Panc1 (cell line): ENCODE data around the gene STRIP1. TPM values are rescaled to one million over a fixed set of nuclear protein-coding genes. Genes with fewer than 3 reads are reported as not detected.

Source experiments
- ATAC-seq: fragments of 200-7000 bp; cut with Tn5 transposase; 2 replicates; pipeline ENCODE4 v1.9.1; 2020; ENCODE audit warnings: mild to moderate bottlenecking, moderate library complexity
- BruUV-seq: library from RNA; stranded (reverse); fragments of 400-500 nt; replicated peaks from 2 replicates; lab custom pipeline; 2021; lab: Mats Ljungman, UMichigan
- CTCF ChIA-PET: fragments of 300-600 bp; sonication (Branson Sonifier 250); formaldehyde crosslinking; loops from one replicate; lab custom pipeline; 2022; ENCODE audit warnings: antibody characterized with exemption; lab: Charles Lee
- POLR2A ChIA-PET: fragments of 300-600 bp; sonication (Branson Sonifier 250); formaldehyde crosslinking; loops from one replicate; lab custom pipeline; 2022; ENCODE audit warnings: antibody characterized with exemption; lab: Charles Lee
- DNase-seq: peaks from one replicate; pipeline ENCODE4 v3.0.0-alpha.2; 2010; ENCODE audit warnings: low read depth, low spot score
- H3K27ac ChIP-seq: 2 replicates; pipeline ENCODE4 v1.5.1; 2011; ENCODE audit warnings: mild to moderate bottlenecking, low read length, inconsistent platforms
- H3K27me3 ChIP-seq: fragments of 200-500 bp; sonication (Bioruptor generic); 2 replicates; pipeline ENCODE4 v1.6.0; 2014; ENCODE audit warnings: low read length, inconsistent platforms; ENCODE audit not compliant: control insufficient read depth, insufficient read depth
- H3K36me3 ChIP-seq: fragments of 200-500 bp; sonication (Bioruptor generic); 2 replicates; pipeline ENCODE4 v1.5.1; 2014; ENCODE audit warnings: inconsistent platforms, mild to moderate bottlenecking, low read length, moderate library complexity; ENCODE audit not compliant: control insufficient read depth, insufficient read depth
- H3K4me1 ChIP-seq: 2 replicates; pipeline ENCODE4 v1.5.1; 2011; ENCODE audit warnings: inconsistent platforms, mild to moderate bottlenecking, low read length, moderate library complexity; ENCODE audit not compliant: control insufficient read depth, insufficient read depth
- H3K4me3 ChIP-seq, 2 experiments: 2 replicates each; pipeline ENCODE4 v1.5.1; 2011 to 2012; ENCODE audit warnings: low read depth in 2 of 2, low read length in 2 of 2, mild to moderate bottlenecking in 2 of 2, inconsistent platforms in 1 of 2, moderate library complexity in 1 of 2
- H3K9me3 ChIP-seq: fragments of 200-500 bp; sonication (Bioruptor generic); 2 replicates; pipeline ENCODE4 v1.5.1; 2014; ENCODE audit warnings: low read depth, mild to moderate bottlenecking, inconsistent platforms, low read length, moderate library complexity; ENCODE audit not compliant: control insufficient read depth, insufficient read depth
- POLR2AphosphoS5 ChIP-seq: IDR thresholded peaks from 2 replicates; pipeline ENCODE4 v1.6.1; 2012; ENCODE audit warnings: mild to moderate bottlenecking, low read depth, low read length, moderate library complexity
- SIN3A ChIP-seq: IDR thresholded peaks from 2 replicates; pipeline ENCODE4 v1.6.1; 2012; ENCODE audit warnings: low read depth, mild to moderate bottlenecking, low read length, moderate library complexity, borderline replicate concordance; ENCODE audit not compliant: insufficient read depth
- TCF7L2 ChIP-seq: IDR thresholded peaks from 2 replicates; pipeline ENCODE4 v1.6.1; 2011; ENCODE audit warnings: mild to moderate bottlenecking, low read depth, low read length, inconsistent platforms
- in situ Hi-C: cut with HindIII; loops from 2 replicates; pipeline ENCODE4 v1.10.0; 2016; ENCODE audit warnings: low sequenced_read_pairs, low pct_unique_long_range_greater_than_20kb
- intact Hi-C: fragments of 100-400 bp; cut with micrococcal nuclease; formaldehyde crosslinking; loops from one replicate; pipeline ENCODE4 v1.10.0; 2022; ENCODE audit not compliant: unreplicated experiment
- total RNA-seq: library from RNA; stranded (reverse); gene quantifications from one replicate; pipeline ENCODE4 v1.2.1, GENCODE V29; 2021; ENCODE audit not compliant: unreplicated experiment
- TF ChIP-seq, protein P1 (sequence below): fragments of 450-650 bp; IDR thresholded peaks from 2 replicates; pipeline ENCODE4 v1.5.1; 2017; ENCODE audit warnings: mild to moderate bottlenecking
- TF ChIP-seq, protein P2 (sequence below), 2 experiments: IDR thresholded peaks; 2 replicates each; pipeline ENCODE4 v1.6.1; 2011 to 2012; ENCODE audit warnings: low read depth in 2 of 2, control low read depth in 1 of 2, low read length in 1 of 2, mild to moderate bottlenecking in 1 of 2, moderate library complexity in 1 of 2; ENCODE audit not compliant: insufficient read depth in 1 of 2

Gene STRIP1
- total RNA-seq, 1 experiment from 2014 or later: 26.1 TPM

DNA sequence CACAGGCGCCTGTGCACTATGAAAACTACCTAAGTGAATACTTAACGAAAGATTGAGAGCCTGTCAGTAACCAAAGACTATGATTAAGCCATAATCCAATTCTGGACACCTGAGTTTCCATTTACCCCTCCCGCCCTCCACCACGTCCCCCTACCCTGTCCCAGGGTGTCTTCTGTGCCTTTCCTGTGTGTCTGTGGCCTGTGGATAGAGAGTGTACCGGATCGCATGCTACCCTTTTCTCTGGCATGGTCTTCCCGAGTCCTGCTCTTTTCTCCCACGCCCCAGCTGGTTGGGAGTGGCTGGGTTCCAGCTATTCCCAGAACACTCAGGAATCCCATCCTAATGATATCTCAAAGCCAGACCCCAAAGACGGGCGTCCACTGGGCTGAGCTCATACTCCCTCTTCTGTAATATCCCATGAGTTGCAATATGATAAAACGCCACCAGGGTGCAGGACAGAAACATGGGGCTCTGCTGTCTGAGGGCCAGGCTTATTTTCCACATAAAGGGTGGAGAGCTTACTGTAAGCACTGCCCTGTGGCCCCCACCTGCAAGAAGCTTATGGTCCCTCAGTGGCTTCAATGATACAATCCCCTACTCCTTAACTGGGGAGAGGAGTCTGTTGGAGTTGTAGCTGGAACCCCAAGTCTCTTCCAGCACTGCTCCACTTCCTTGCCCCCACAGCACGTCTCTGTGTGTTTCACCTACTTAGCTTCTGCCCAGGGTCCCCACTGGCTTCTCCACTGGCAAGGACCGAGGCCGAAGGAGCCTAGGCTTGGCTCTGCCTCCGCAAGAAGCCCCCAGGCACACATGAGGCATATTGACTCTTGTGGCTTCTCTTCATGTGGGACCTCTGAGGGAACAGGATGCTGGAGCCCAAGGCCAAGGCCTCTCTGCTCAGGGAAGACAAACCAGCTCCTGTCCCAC is 53.7 kb downstream of the STRIP1 start:
- peaks cover 8% of the 10 kb centered on the region for H3K27me3 ChIP-seq
- no TSS peak for BruUV-seq
- POLR2A ChIA-PET: no interaction called here

DNA sequence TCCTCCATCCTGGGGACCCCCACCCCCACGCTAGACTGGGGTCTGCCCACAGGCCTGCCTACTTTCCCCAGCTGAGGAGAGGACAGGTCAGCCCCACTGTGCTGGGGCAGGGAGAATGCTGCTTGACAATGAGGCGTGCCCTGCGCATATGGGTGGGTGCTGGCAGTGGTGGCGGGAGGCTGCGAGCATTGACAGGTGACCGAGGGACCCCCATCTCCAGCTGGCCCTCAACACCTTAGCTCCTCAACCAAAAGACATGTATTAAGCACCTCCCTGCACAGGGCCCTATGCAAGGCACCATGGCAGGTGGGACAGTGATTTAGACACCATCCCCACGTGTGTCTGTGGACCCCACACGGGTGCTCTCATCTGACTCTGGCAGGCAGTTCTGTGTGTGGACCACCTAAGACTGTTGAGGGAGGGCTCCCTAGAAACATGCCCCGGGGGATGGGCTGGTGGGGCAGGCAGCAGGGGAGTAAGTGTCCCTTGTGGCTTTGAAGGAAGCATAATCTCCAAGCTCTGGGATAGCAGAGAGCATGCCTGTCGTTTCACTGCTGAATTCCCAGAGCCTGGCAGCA is 54.4 kb downstream of the STRIP1 start:
- CTCF ChIA-PET: interaction anchor here (0.7 to 1.3 kb wide), 6 partner anchors 8 to 51 kb away, joined by 3 to 22 read pairs (median 6); no protein-coding TSS in a partner anchor
- DNase-seq (no peak), ATAC-seq (no peak)
- no peak overlapping the region for H3K27ac ChIP-seq
- H3K9me3 ChIP-seq: no peaks in the 10 kb centered on the region
- BruUV-seq: no TSS peak
- H3K36me3 ChIP-seq: no peaks in the 10 kb centered on the region
- H3K4me1 ChIP-seq: no peaks in the 10 kb centered on the region
- in situ Hi-C loops: no loop called here
- POLR2A ChIA-PET: no interaction called here
- no peak for TF ChIP-seq POLR2AphosphoS5
- no peak for TF ChIP-seq SIN3A
- TF ChIP-seq, protein P1, sequence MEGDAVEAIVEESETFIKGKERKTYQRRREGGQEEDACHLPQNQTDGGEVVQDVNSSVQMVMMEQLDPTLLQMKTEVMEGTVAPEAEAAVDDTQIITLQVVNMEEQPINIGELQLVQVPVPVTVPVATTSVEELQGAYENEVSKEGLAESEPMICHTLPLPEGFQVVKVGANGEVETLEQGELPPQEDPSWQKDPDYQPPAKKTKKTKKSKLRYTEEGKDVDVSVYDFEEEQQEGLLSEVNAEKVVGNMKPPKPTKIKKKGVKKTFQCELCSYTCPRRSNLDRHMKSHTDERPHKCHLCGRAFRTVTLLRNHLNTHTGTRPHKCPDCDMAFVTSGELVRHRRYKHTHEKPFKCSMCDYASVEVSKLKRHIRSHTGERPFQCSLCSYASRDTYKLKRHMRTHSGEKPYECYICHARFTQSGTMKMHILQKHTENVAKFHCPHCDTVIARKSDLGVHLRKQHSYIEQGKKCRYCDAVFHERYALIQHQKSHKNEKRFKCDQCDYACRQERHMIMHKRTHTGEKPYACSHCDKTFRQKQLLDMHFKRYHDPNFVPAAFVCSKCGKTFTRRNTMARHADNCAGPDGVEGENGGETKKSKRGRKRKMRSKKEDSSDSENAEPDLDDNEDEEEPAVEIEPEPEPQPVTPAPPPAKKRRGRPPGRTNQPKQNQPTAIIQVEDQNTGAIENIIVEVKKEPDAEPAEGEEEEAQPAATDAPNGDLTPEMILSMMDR: no peak
- TF ChIP-seq TCF7L2: no peak
- TF ChIP-seq, protein P2, sequence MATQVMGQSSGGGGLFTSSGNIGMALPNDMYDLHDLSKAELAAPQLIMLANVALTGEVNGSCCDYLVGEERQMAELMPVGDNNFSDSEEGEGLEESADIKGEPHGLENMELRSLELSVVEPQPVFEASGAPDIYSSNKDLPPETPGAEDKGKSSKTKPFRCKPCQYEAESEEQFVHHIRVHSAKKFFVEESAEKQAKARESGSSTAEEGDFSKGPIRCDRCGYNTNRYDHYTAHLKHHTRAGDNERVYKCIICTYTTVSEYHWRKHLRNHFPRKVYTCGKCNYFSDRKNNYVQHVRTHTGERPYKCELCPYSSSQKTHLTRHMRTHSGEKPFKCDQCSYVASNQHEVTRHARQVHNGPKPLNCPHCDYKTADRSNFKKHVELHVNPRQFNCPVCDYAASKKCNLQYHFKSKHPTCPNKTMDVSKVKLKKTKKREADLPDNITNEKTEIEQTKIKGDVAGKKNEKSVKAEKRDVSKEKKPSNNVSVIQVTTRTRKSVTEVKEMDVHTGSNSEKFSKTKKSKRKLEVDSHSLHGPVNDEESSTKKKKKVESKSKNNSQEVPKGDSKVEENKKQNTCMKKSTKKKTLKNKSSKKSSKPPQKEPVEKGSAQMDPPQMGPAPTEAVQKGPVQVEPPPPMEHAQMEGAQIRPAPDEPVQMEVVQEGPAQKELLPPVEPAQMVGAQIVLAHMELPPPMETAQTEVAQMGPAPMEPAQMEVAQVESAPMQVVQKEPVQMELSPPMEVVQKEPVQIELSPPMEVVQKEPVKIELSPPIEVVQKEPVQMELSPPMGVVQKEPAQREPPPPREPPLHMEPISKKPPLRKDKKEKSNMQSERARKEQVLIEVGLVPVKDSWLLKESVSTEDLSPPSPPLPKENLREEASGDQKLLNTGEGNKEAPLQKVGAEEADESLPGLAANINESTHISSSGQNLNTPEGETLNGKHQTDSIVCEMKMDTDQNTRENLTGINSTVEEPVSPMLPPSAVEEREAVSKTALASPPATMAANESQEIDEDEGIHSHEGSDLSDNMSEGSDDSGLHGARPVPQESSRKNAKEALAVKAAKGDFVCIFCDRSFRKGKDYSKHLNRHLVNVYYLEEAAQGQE (IDR thresholded peaks at IDR 0.05; ENCODE audit: insufficient read depth in 1 of 2, low read depth in 2 of 2, low read length in 1 of 2): no peak
- intact Hi-C loops: loop anchor here (1.0 kb wide), 1 partner anchor 21 kb away; no protein-coding TSS in a partner anchor
- H3K4me3 ChIP-seq: no peak overlapping the region
- H3K27me3 ChIP-seq: peaks cover 3% of the 10 kb centered on the region

More for the DNA sequence above, 53.7 kb downstream of the STRIP1 start:
- intact Hi-C loops: loop anchor here (1.0 kb wide), 1 partner anchor 20 kb away; no protein-coding TSS in a partner anchor
- Histone ChIP-seq H3K27ac (no peak overlapping the region), H3K36me3 (no peaks in the 10 kb centered on the region), H3K9me3 (no peaks in the 10 kb centered on the region), H3K4me1 (no peaks in the 10 kb centered on the region), H3K4me3 (no peak overlapping the region)
- peak; percentile 87 for ATAC-seq
- TF ChIP-seq, protein P1: peak; percentile 80
- TF ChIP-seq POLR2AphosphoS5 (no peak), SIN3A (no peak), TCF7L2 (no peak)
- TF ChIP-seq, protein P2 (IDR thresholded peaks at IDR 0.05; ENCODE audit: insufficient read depth in 1 of 2, low read depth in 2 of 2, low read length in 1 of 2): no peak
- peak; percentile 20 for DNase-seq
- CTCF ChIA-PET: interaction anchor here (0.5 to 1.3 kb wide), 12 partner anchors 9 to 469 kb away, joined by 3 to 22 read pairs (median 3); no protein-coding TSS in a partner anchor
- in situ Hi-C loops: no loop called here
